ENCODE data around the gene ARL6IP1. TPM values are rescaled to one million over a fixed set of nuclear protein-coding genes. Genes with fewer than 3 reads are reported as not detected.
"Not testable (repeated sequence)": the region's sequence is repeated elsewhere in the genome, so short reads cannot be mapped to it uniquely, and the experiment has no call there.

The ARL6IP1 gene
- total RNA-seq, 2 experiments from 2014 or later, result 92.0 to 102 TPM

GRCh38 chr16:18759598-18760520, 41.5 kb downstream of the ARL6IP1 start:
- peaks cover 12% of the 10 kb centered on the region for H3K4me1 Mint-ChIP-seq
- H3K36me3 Mint-ChIP-seq (ENCODE audit: low read depth); H3K4me3 Mint-ChIP-seq; CTCF ChIA-PET; POLR2A ChIA-PET; H3K27ac Mint-ChIP-seq; intact Hi-C loops (cut with DNase I, micrococcal nuclease); H3K9me3 Mint-ChIP-seq (ENCODE audit: low read depth); H3K27me3 Mint-ChIP-seq: not testable (repeated sequence)
- DNase-seq (peak; percentile 62), ATAC-seq (peak; percentile 70)

GRCh38 chr16:18757960-18758660, 43.2 kb downstream of the ARL6IP1 start:
- peaks cover 12% of the 10 kb centered on the region for H3K4me1 Mint-ChIP-seq
- H3K4me3 Mint-ChIP-seq; H3K9me3 Mint-ChIP-seq (ENCODE audit: low read depth); H3K36me3 Mint-ChIP-seq (ENCODE audit: low read depth); H3K27me3 Mint-ChIP-seq; intact Hi-C loops (cut with DNase I, micrococcal nuclease); H3K27ac Mint-ChIP-seq; POLR2A ChIA-PET; CTCF ChIA-PET: not testable (repeated sequence)
- DNase-seq, result peak; percentile 24
- ATAC-seq, result peak; percentile 45

GRCh38 chr16:18756639-18757038, 44.7 kb downstream of the ARL6IP1 start:
- Mint-ChIP-seq H3K27ac (peak overlapping the region; percentile 67), H3K4me1 (peaks cover 12% of the 10 kb centered on the region)
- intact Hi-C loops (cut with DNase I, micrococcal nuclease); POLR2A ChIA-PET; H3K9me3 Mint-ChIP-seq (ENCODE audit: low read depth); DNase-seq; H3K27me3 Mint-ChIP-seq; H3K36me3 Mint-ChIP-seq (ENCODE audit: low read depth); ATAC-seq; CTCF ChIA-PET; H3K4me3 Mint-ChIP-seq: not testable (repeated sequence)

- ATAC-seq; H3K27ac Mint-ChIP-seq; POLR2A ChIA-PET; DNase-seq; H3K36me3 Mint-ChIP-seq (ENCODE audit: low read depth); CTCF ChIA-PET; H3K4me3 Mint-ChIP-seq; H3K4me1 Mint-ChIP-seq; H3K27me3 Mint-ChIP-seq; H3K9me3 Mint-ChIP-seq (ENCODE audit: low read depth); intact Hi-C loops (cut with DNase I, micrococcal nuclease): not testable (repeated sequence)
These were observed 58.5 kb downstream of the ARL6IP1 start for GRCh38 chr16:18742870-18743269.

Other genes starting within 250 kb of the ARL6IP1 start
- gene NOMO2, start 239.5 kb downstream of the ARL6IP1 start, total RNA-seq, result 10 to 100 TPM; 65.0 to 83.4 TPM
- 1,000 to 10,000 TPM; 1,904 to 2,150 TPM for gene RPS15A, start 11.2 kb downstream of the ARL6IP1 start, total RNA-seq
- gene SMG1, start 124.9 kb upstream of the ARL6IP1 start, total RNA-seq, result 100 to 1,000 TPM in 1 of 2 experiments, 10 to 100 TPM in 1; 82.2 to 101 TPM
- not detected for gene TMC7, start 182.4 kb upstream of the ARL6IP1 start, total RNA-seq

All from activated CD4-positive, alpha-beta T cell treated with anti-CD3 and anti-CD28 coated beads for 36 hours (primary cell).